GM21381 (cell line): ENCODE data around the gene ZNF546.
"Not testable (repeated sequence)": the region's sequence is repeated elsewhere in the genome, so short reads cannot be mapped to it uniquely, and the experiment has no call there.

Experiments used
- ATAC-seq: cut with Tn5 transposase; IDR thresholded peaks from one replicate; pipeline ENCODE4 v1.9.1; 2021; ENCODE audit warnings: mild to moderate bottlenecking, moderate library complexity; ENCODE audit not compliant: unreplicated experiment

Gene ZNF546

GRCh38 chr19:39983695-39984300 lies 13.1 kb upstream of the ZNF546 start:
- no peak for ATAC-seq

GRCh38 chr19:39986643-39987042 lies 10.2 kb upstream of the ZNF546 start:
- ATAC-seq = no peak

- no peak for ATAC-seq
Observed at GRCh38 chr19:39987167-39987566, 9.7 kb upstream of the ZNF546 start.

- ATAC-seq = no peak
Observed at GRCh38 chr19:39987596-39987995, 9.3 kb upstream of the ZNF546 start.

GRCh38 chr19:39993605-39994004 lies 3.3 kb upstream of the ZNF546 start:
- no peak for ATAC-seq

GRCh38 chr19:39994361-39994760 lies 2.5 kb upstream of the ZNF546 start:
- no peak for ATAC-seq

GRCh38 chr19:39995794-39996193 lies 1.1 kb upstream of the ZNF546 start:
- no peak for ATAC-seq

- no peak for ATAC-seq
Observed at GRCh38 chr19:39996218-39996810, 546 bp upstream of the ZNF546 start.

GRCh38 chr19:39997638-39998216 lies 867 bp downstream of the ZNF546 start:
- ATAC-seq = no peak

GRCh38 chr19:39998501-39998900 lies 1.6 kb downstream of the ZNF546 start:
- no peak for ATAC-seq

- no peak for ATAC-seq
Observed at GRCh38 chr19:40005691-40006272, 8.9 kb downstream of the ZNF546 start.

- ATAC-seq = no peak
Observed at GRCh38 chr19:40006273-40006691, 9.4 kb downstream of the ZNF546 start.

GRCh38 chr19:40009674-40010073 lies 12.8 kb downstream of the ZNF546 start:
- no peak for ATAC-seq

GRCh38 chr19:40013991-40014390 lies 17.1 kb downstream of the ZNF546 start:
- no peak for ATAC-seq

- no peak for ATAC-seq
Observed at GRCh38 chr19:40023969-40024368, 27.1 kb downstream of the ZNF546 start.

GRCh38 chr19:40025938-40026596 lies 29.2 kb downstream of the ZNF546 start:
- no peak for ATAC-seq

GRCh38 chr19:40026597-40026970 lies 29.7 kb downstream of the ZNF546 start:
- no peak for ATAC-seq

- ATAC-seq = no peak
Observed at GRCh38 chr19:40033989-40034560, 37.2 kb downstream of the ZNF546 start.

GRCh38 chr19:40035996-40036395 lies 39.1 kb downstream of the ZNF546 start:
- no peak for ATAC-seq

- not testable (repeated sequence) for ATAC-seq
Observed at GRCh38 chr19:40038047-40038446, 41.2 kb downstream of the ZNF546 start.

- not testable (repeated sequence) for ATAC-seq
Observed at GRCh38 chr19:40041718-40042117, 44.9 kb downstream of the ZNF546 start.
